HepG2 (cell line): ENCODE measurements around the gene DDX28. TPM values are rescaled to one million over a fixed set of nuclear protein-coding genes. Genes with fewer than 3 reads are reported as not detected.

Source experiments
- ATAD3A ChIP-seq: sonication (generic); formaldehyde crosslinking; IDR thresholded peaks from 2 replicates; pipeline ENCODE4 v1.4.0; 2020; ENCODE audit warnings: missing genetic modification reagents
- CEBPB ChIP-seq: IDR thresholded peaks from 2 replicates; pipeline ENCODE4 v1.6.1; 2011; ENCODE audit warnings: low read depth, low read length, improper control_type of control experiment, borderline replicate concordance
- EED ChIP-seq: sonication (generic); formaldehyde crosslinking; IDR thresholded peaks from 2 replicates; pipeline ENCODE4 v1.5.0; 2020; ENCODE audit warnings: mild to moderate bottlenecking, missing genetic modification reagents
- ELF3 ChIP-seq: IDR thresholded peaks from 2 replicates; pipeline ENCODE4 v1.6.1; 2016; ENCODE audit warnings: missing genetic modification reagents, missing compliant biosample characterization
- FOSL2 ChIP-seq: sonication (generic); formaldehyde crosslinking; IDR thresholded peaks from 2 replicates; pipeline ENCODE4 v1.4.0; 2020; ENCODE audit warnings: missing genetic modification reagents
- GATA4 ChIP-seq: sonication (generic); IDR thresholded peaks from 2 replicates; pipeline ENCODE4 v1.6.1; 2016; ENCODE audit warnings: antibody characterized with exemption, low read depth, borderline replicate concordance
- HOXA3 ChIP-seq: sonication (generic); formaldehyde crosslinking; IDR thresholded peaks from 2 replicates; pipeline ENCODE4 v1.5.0; 2020; ENCODE audit warnings: missing genetic modification reagents
- ISL2 ChIP-seq: sonication (generic); formaldehyde crosslinking; IDR thresholded peaks from 2 replicates; pipeline ENCODE4 v1.5.0; 2020; ENCODE audit warnings: missing genetic modification reagents
- KAT8 ChIP-seq: IDR thresholded peaks from 2 replicates; pipeline ENCODE4 v1.6.1; 2016; ENCODE audit warnings: missing genetic modification reagents, missing compliant biosample characterization
- POLR2AphosphoS5 ChIP-seq: IDR thresholded peaks from 2 replicates; pipeline ENCODE4 v1.6.1; 2012; ENCODE audit warnings: low read depth, low read length
- SNAPC2 ChIP-seq: sonication (generic); formaldehyde crosslinking; IDR thresholded peaks from 2 replicates; pipeline ENCODE4 v1.8.1; 2022; ENCODE audit warnings: mild to moderate bottlenecking, missing genetic modification reagents
- THAP11 ChIP-seq: IDR thresholded peaks from 2 replicates; pipeline ENCODE4 v1.6.1; 2016; ENCODE audit warnings: missing biosample characterization, missing genetic modification reagents
- ZNF121 ChIP-seq: sonication (generic); formaldehyde crosslinking; IDR thresholded peaks from 2 replicates; pipeline ENCODE4 v1.5.0; 2020; ENCODE audit warnings: mild to moderate bottlenecking, missing genetic modification reagents
- ZNF605 ChIP-seq: sonication (generic); formaldehyde crosslinking; IDR thresholded peaks from 2 replicates; pipeline ENCODE4 v1.8.0; 2022; ENCODE audit warnings: mild to moderate bottlenecking, missing genetic modification reagents
- polyA plus RNA-seq, 8 experiments: library from polyadenylated mRNA; depleted of rRNA in 3 of 8; stranded (reverse) in 7 of 8; unstranded in 1 of 8; fragments of >200 nt; fragmentation: Illumina TruSeq in 4 of 8; extraction: Trizol in 4 of 8; gene quantifications; 2 replicates each; pipeline versions ENCODE4 v1.2.1 to v1.2.3, GENCODE V29; 2011 to 2016; ENCODE audit warnings: low read depth in 4 of 8, missing spikeins in 1 of 8, mixed read lengths in 1 of 8; ENCODE audit not compliant: insufficient read depth in 1 of 8
- total RNA-seq, 5 experiments: library from RNA; depleted of rRNA; stranded (reverse); fragments of >200 nt; fragmentation: Illumina TruSeq; extraction: Trizol; gene quantifications; 2 replicates each; pipeline ENCODE4 v1.2.3, GENCODE V29; 2016; ENCODE audit warnings: low read depth in 1 of 5
- TF ChIP-seq, protein P1 (sequence below): sonication (generic); formaldehyde crosslinking; IDR thresholded peaks from 2 replicates; pipeline ENCODE4 v1.5.1; 2020; ENCODE audit warnings: mild to moderate bottlenecking, missing genetic modification reagents
- TF ChIP-seq, protein P2 (sequence below): sonication (generic); formaldehyde crosslinking; IDR thresholded peaks from 2 replicates; pipeline ENCODE4 v1.4.0; 2020; ENCODE audit warnings: low read depth, mild to moderate bottlenecking, missing genetic modification reagents
- TF ChIP-seq, protein P3 (sequence below): sonication (generic); formaldehyde crosslinking; IDR thresholded peaks from 2 replicates; pipeline ENCODE4 v1.4.0; 2020; ENCODE audit warnings: missing genetic modification reagents
- TF ChIP-seq, protein P4 (sequence below): sonication (generic); formaldehyde crosslinking; IDR thresholded peaks from 2 replicates; pipeline ENCODE4 v1.5.0; 2020; ENCODE audit warnings: missing genetic modification reagents
- TF ChIP-seq, protein P5 (sequence below): sonication (generic); formaldehyde crosslinking; IDR thresholded peaks from 2 replicates; pipeline ENCODE4 v1.4.0; 2020; ENCODE audit warnings: missing genetic modification reagents

DDX28 gene
- total and polyA plus RNA-seq, 2 of the 13 experiments (the other 11 are each of a cell fraction or from before 2014, with no cell fraction given), result 14.1 to 16.4 TPM

DNA sequence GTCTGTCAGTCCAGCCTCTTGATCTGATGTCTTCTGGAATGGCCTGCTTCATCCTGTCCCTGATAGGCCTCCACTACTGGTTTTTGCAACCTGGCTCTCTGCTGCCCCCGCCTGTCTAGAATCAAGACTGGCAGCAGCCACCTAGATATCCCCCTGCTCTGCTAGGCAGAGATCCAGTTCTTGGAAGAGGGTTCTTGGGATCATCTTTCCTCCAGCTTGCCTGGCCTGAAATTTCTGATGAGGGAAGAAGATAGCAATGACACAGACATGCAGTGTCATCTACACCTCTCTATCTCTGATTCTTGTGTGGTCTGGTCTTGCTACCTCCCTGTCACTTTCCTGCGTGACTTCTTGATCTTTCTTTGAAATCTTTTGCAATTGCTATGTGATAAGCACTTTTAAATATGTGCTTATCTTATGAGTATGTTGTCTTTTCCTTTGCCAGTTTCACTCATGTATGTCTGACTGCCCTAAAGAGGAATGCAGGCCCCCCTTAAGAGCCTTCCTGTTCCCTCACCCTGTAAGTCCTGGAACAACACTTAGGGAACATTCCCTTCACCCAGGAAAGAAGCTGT is 41.8 kb upstream of the DDX28 start (continued):
- TF ChIP-seq, protein P1, sequence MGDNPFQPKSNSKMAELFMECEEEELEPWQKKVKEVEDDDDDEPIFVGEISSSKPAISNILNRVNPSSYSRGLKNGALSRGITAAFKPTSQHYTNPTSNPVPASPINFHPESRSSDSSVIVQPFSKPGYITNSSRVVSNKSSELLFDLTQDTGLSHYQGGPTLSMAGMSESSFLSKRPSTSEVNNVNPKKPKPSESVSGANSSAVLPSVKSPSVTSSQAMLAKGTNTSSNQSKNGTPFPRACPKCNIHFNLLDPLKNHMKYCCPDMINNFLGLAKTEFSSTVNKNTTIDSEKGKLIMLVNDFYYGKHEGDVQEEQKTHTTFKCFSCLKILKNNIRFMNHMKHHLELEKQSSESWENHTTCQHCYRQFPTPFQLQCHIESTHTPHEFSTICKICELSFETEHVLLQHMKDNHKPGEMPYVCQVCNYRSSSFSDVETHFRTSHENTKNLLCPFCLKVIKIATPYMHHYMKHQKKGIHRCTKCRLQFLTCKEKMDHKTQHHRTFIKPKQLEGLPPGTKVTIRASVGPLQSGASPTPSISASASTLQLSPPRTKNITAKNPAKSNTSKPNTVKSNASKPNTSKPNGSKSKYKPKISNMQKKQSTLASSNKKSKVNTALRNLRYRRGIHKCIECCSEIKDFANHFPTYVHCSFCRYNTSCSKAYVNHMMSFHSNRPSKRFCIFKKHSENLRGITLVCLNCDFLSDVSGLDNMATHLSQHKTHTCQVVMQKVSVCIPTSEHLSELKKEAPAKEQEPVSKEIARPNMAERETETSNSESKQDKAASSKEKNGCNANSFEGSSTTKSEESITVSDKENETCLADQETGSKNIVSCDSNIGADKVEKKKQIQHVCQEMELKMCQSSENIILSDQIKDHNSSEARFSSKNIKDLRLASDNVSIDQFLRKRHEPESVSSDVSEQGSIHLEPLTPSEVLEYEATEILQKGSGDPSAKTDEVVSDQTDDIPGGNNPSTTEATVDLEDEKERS (CRISPR knock-in tag), result no peak
- TF ChIP-seq, protein P2, sequence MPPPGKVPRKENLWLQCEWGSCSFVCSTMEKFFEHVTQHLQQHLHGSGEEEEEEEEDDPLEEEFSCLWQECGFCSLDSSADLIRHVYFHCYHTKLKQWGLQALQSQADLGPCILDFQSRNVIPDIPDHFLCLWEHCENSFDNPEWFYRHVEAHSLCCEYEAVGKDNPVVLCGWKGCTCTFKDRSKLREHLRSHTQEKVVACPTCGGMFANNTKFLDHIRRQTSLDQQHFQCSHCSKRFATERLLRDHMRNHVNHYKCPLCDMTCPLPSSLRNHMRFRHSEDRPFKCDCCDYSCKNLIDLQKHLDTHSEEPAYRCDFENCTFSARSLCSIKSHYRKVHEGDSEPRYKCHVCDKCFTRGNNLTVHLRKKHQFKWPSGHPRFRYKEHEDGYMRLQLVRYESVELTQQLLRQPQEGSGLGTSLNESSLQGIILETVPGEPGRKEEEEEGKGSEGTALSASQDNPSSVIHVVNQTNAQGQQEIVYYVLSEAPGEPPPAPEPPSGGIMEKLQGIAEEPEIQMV, result no peak
- no peak for TF ChIP-seq ATAD3A (CRISPR knock-in tag)
- TF ChIP-seq ELF3 (CRISPR knock-in tag), result 0 out of 2 replicates have a peak, but pooled peaks have one; percentile 28
- no peak for TF ChIP-seq SNAPC2 (CRISPR knock-in tag)
- no peak for TF ChIP-seq GATA4
- no peak for TF ChIP-seq ZNF121
- 0 out of 2 replicates have a peak, but pooled peaks have one; percentile 29 for TF ChIP-seq EED (CRISPR knock-in tag)
- 0 out of 2 replicates have a peak, but pooled peaks have one; percentile 13 for TF ChIP-seq CEBPB
- TF ChIP-seq, protein P3, sequence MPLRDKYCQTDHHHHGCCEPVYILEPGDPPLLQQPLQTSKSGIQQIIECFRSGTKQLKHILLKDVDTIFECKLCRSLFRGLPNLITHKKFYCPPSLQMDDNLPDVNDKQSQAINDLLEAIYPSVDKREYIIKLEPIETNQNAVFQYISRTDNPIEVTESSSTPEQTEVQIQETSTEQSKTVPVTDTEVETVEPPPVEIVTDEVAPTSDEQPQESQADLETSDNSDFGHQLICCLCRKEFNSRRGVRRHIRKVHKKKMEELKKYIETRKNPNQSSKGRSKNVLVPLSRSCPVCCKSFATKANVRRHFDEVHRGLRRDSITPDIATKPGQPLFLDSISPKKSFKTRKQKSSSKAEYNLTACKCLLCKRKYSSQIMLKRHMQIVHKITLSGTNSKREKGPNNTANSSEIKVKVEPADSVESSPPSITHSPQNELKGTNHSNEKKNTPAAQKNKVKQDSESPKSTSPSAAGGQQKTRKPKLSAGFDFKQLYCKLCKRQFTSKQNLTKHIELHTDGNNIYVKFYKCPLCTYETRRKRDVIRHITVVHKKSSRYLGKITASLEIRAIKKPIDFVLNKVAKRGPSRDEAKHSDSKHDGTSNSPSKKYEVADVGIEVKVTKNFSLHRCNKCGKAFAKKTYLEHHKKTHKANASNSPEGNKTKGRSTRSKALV, result 0 out of 2 replicates have a peak, but pooled peaks have one; percentile 37
- TF ChIP-seq, protein P4, sequence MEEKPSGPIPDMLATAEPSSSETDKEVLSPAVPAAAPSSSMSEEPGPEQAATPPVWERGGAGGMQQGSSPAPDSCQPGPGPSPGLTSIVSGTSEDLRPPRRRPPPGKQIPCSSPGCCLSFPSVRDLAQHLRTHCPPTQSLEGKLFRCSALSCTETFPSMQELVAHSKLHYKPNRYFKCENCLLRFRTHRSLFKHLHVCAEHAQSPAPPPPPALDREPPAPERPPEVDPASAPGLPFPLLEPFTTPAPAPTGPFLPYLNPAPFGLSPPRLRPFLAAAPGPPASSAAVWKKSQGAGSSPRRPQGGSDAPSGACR (CRISPR knock-in tag), result peak; percentile 69; the same call in 1 of the 2 replicates
- TF ChIP-seq HOXA3, result peak; percentile 36; the same call in 1 of the 2 replicates
- 0 out of 2 replicates have a peak, but pooled peaks have one; percentile 57 for TF ChIP-seq KAT8 (CRISPR knock-in tag)
- TF ChIP-seq FOSL2 (CRISPR knock-in tag), result peak; percentile 27; the same call in 1 of the 2 replicates
- peak; percentile 52; the same call in 1 of the 2 replicates for TF ChIP-seq ZNF605
- 0 out of 2 replicates have a peak, but pooled peaks have one; percentile 29 for TF ChIP-seq ISL2 (CRISPR knock-in tag)
- peak; percentile 71 for TF ChIP-seq THAP11 (CRISPR knock-in tag)
- TF ChIP-seq POLR2AphosphoS5, result no peak
- TF ChIP-seq, protein P5, sequence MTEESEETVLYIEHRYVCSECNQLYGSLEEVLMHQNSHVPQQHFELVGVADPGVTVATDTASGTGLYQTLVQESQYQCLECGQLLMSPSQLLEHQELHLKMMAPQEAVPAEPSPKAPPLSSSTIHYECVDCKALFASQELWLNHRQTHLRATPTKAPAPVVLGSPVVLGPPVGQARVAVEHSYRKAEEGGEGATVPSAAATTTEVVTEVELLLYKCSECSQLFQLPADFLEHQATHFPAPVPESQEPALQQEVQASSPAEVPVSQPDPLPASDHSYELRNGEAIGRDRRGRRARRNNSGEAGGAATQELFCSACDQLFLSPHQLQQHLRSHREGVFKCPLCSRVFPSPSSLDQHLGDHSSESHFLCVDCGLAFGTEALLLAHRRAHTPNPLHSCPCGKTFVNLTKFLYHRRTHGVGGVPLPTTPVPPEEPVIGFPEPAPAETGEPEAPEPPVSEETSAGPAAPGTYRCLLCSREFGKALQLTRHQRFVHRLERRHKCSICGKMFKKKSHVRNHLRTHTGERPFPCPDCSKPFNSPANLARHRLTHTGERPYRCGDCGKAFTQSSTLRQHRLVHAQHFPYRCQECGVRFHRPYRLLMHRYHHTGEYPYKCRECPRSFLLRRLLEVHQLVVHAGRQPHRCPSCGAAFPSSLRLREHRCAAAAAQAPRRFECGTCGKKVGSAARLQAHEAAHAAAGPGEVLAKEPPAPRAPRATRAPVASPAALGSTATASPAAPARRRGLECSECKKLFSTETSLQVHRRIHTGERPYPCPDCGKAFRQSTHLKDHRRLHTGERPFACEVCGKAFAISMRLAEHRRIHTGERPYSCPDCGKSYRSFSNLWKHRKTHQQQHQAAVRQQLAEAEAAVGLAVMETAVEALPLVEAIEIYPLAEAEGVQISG (CRISPR knock-in tag), result 0 out of 2 replicates have a peak, but pooled peaks have one; percentile 48
